HepG2 (cell line): ENCODE data around the gene PNPLA2. TPM values are rescaled to one million over a fixed set of nuclear protein-coding genes. Genes with fewer than 3 reads are reported as not detected.
A peak's percentile ranks its signal among the peaks of the same experiment; 100 is the strongest.

ENCODE experiments used
- ETV5 ChIP-seq: IDR thresholded peaks from 2 replicates; pipeline ENCODE4 v1.6.1; 2018; ENCODE audit warnings: missing biosample characterization, missing genetic modification reagents, inconsistent platforms, borderline replicate concordance
- HDAC1 ChIP-seq: sonication (generic); formaldehyde crosslinking; IDR thresholded peaks from 2 replicates; pipeline ENCODE4 v1.5.1; 2020; ENCODE audit warnings: mild to moderate bottlenecking, missing genetic modification reagents
- HOMEZ ChIP-seq: IDR thresholded peaks from 2 replicates; pipeline ENCODE4 v1.6.1; 2016; ENCODE audit warnings: low read depth
- MBD4 ChIP-seq: IDR thresholded peaks from 2 replicates; pipeline ENCODE4 v1.6.1; 2012; ENCODE audit warnings: low read length, inconsistent platforms, borderline replicate concordance
- PHF8 ChIP-seq: sonication (generic); formaldehyde crosslinking; IDR thresholded peaks from 2 replicates; pipeline ENCODE4 v1.5.0; 2020; ENCODE audit warnings: missing genetic modification reagents
- SETDB1 ChIP-seq: sonication (generic); formaldehyde crosslinking; IDR thresholded peaks from 2 replicates; pipeline ENCODE4 v1.5.1; 2020; ENCODE audit warnings: missing genetic modification reagents, mild to moderate bottlenecking, borderline replicate concordance
- WIZ ChIP-seq: sonication (generic); formaldehyde crosslinking; IDR thresholded peaks from 2 replicates; pipeline ENCODE4 v1.5.1; 2020; ENCODE audit warnings: mild to moderate bottlenecking, missing genetic modification reagents
- XRCC5 ChIP-seq: fragments of 200-400 bp; formaldehyde crosslinking; optimal IDR thresholded peaks from 2 replicates; pipeline ENCODE3; 2017; ENCODE audit warnings: mild to moderate bottlenecking, low read length
- ZBTB14 ChIP-seq: sonication (generic); formaldehyde crosslinking; IDR thresholded peaks from 2 replicates; pipeline ENCODE4 v1.4.0; 2020; ENCODE audit warnings: missing genetic modification reagents
- ZBTB25 ChIP-seq: IDR thresholded peaks from 2 replicates; pipeline ENCODE4 v1.6.1; 2018; ENCODE audit warnings: missing genetic modification reagents
- ZNF430 ChIP-seq: sonication (generic); formaldehyde crosslinking; IDR thresholded peaks from 2 replicates; pipeline ENCODE4 v1.9.0; 2021; ENCODE audit warnings: mild to moderate bottlenecking, missing genetic modification reagents
- ZNF546 ChIP-seq: sonication (generic); formaldehyde crosslinking; conservative IDR thresholded peaks from 2 replicates; pipeline ENCODE4 v1.8.1; 2023; ENCODE audit warnings: mild to moderate bottlenecking, missing genetic modification reagents
- ZNF737 ChIP-seq: sonication (generic); formaldehyde crosslinking; IDR thresholded peaks from 2 replicates; pipeline ENCODE4 v1.5.0; 2020; ENCODE audit warnings: missing genetic modification reagents, mild to moderate bottlenecking, borderline replicate concordance
- ZNF740 ChIP-seq: sonication (generic); formaldehyde crosslinking; IDR thresholded peaks from 2 replicates; pipeline ENCODE4 v1.4.0; 2020; ENCODE audit warnings: missing genetic modification reagents
- ZNF782 ChIP-seq: sonication (generic); formaldehyde crosslinking; IDR thresholded peaks from 2 replicates; pipeline ENCODE4 v1.4.0; 2020; ENCODE audit warnings: missing genetic modification reagents, mild to moderate bottlenecking, borderline replicate concordance
- polyA plus RNA-seq, 8 experiments: library from polyadenylated mRNA; depleted of rRNA in 3 of 8; stranded (reverse) in 7 of 8; unstranded in 1 of 8; fragments of >200 nt; fragmentation: Illumina TruSeq in 4 of 8; extraction: Trizol in 4 of 8; gene quantifications; 2 replicates each; pipeline versions ENCODE4 v1.2.1 to v1.2.3, GENCODE V29; 2011 to 2016; ENCODE audit warnings: low read depth in 4 of 8, missing spikeins in 1 of 8, mixed read lengths in 1 of 8; ENCODE audit not compliant: insufficient read depth in 1 of 8
- total RNA-seq, 5 experiments: library from RNA; depleted of rRNA; stranded (reverse); fragments of >200 nt; fragmentation: Illumina TruSeq; extraction: Trizol; gene quantifications; 2 replicates each; pipeline ENCODE4 v1.2.3, GENCODE V29; 2016; ENCODE audit warnings: low read depth in 1 of 5
- TF ChIP-seq, protein P1 (sequence below): sonication (generic); formaldehyde crosslinking; IDR thresholded peaks from 2 replicates; pipeline ENCODE4 v1.4.0; 2020; ENCODE audit warnings: missing genetic modification reagents, borderline replicate concordance
- TF ChIP-seq, protein P2 (sequence below): sonication (generic); formaldehyde crosslinking; IDR thresholded peaks from 2 replicates; pipeline ENCODE4 v1.5.1; 2020; ENCODE audit warnings: missing genetic modification reagents, mild to moderate bottlenecking, borderline replicate concordance

Gene PNPLA2
- total and polyA plus RNA-seq, 2 of the 13 experiments (the other 11 are each of a cell fraction or from before 2014, with no cell fraction given) = 10.5 to 43.2 TPM

GRCh38 chr11:797296-798092 is 21.2 kb upstream of the PNPLA2 start (continued):
- TF ChIP-seq, protein P1, sequence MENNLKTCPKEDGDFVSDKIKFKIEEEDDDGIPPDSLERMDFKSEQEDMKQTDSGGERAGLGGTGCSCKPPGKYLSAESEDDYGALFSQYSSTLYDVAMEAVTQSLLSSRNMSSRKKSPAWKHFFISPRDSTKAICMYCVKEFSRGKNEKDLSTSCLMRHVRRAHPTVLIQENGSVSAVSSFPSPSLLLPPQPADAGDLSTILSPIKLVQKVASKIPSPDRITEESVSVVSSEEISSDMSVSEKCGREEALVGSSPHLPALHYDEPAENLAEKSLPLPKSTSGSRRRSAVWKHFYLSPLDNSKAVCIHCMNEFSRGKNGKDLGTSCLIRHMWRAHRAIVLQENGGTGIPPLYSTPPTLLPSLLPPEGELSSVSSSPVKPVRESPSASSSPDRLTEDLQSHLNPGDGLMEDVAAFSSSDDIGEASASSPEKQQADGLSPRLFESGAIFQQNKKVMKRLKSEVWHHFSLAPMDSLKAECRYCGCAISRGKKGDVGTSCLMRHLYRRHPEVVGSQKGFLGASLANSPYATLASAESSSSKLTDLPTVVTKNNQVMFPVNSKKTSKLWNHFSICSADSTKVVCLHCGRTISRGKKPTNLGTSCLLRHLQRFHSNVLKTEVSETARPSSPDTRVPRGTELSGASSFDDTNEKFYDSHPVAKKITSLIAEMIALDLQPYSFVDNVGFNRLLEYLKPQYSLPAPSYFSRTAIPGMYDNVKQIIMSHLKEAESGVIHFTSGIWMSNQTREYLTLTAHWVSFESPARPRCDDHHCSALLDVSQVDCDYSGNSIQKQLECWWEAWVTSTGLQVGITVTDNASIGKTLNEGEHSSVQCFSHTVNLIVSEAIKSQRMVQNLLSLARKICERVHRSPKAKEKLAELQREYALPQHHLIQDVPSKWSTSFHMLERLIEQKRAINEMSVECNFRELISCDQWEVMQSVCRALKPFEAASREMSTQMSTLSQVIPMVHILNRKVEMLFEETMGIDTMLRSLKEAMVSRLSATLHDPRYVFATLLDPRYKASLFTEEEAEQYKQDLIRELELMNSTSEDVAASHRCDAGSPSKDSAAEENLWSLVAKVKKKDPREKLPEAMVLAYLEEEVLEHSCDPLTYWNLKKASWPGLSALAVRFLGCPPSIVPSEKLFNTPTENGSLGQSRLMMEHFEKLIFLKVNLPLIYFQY (CRISPR knock-in tag) = no peak
- TF ChIP-seq ETV5 (CRISPR knock-in tag) = peak; percentile 39; the same call in 1 of the 2 replicates
- no peak for TF ChIP-seq XRCC5
- no peak for TF ChIP-seq SETDB1 (CRISPR knock-in tag)
- no peak for TF ChIP-seq MBD4
- peak; percentile 55; the same call in 1 of the 2 replicates for TF ChIP-seq ZNF782 (CRISPR knock-in tag)
- TF ChIP-seq ZNF737 (CRISPR knock-in tag) = no peak
- TF ChIP-seq ZBTB14 (CRISPR knock-in tag) = peak; percentile 95
- TF ChIP-seq HOMEZ (CRISPR knock-in tag) = peak; percentile 38; the same call in 1 of the 2 replicates
- peak; percentile 60; the same call in 1 of the 2 replicates for TF ChIP-seq ZNF430
- peak; percentile 58; the same call in 1 of the 2 replicates for TF ChIP-seq ZNF740 (CRISPR knock-in tag)
- TF ChIP-seq PHF8 (CRISPR knock-in tag) = peak; percentile 72
- no peak for TF ChIP-seq ZBTB25 (CRISPR knock-in tag)
- TF ChIP-seq, protein P2, sequence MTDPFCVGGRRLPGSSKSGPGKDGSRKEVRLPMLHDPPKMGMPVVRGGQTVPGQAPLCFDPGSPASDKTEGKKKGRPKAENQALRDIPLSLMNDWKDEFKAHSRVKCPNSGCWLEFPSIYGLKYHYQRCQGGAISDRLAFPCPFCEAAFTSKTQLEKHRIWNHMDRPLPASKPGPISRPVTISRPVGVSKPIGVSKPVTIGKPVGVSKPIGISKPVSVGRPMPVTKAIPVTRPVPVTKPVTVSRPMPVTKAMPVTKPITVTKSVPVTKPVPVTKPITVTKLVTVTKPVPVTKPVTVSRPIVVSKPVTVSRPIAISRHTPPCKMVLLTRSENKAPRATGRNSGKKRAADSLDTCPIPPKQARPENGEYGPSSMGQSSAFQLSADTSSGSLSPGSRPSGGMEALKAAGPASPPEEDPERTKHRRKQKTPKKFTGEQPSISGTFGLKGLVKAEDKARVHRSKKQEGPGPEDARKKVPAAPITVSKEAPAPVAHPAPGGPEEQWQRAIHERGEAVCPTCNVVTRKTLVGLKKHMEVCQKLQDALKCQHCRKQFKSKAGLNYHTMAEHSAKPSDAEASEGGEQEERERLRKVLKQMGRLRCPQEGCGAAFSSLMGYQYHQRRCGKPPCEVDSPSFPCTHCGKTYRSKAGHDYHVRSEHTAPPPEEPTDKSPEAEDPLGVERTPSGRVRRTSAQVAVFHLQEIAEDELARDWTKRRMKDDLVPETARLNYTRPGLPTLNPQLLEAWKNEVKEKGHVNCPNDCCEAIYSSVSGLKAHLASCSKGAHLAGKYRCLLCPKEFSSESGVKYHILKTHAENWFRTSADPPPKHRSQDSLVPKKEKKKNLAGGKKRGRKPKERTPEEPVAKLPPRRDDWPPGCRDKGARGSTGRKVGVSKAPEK (CRISPR knock-in tag) = no peak
- 0 out of 2 replicates have a peak, but pooled peaks have one; percentile 48 for TF ChIP-seq ZNF546 (CRISPR knock-in tag)
- TF ChIP-seq HDAC1 = peak; percentile 73
- 0 out of 2 replicates have a peak, but pooled peaks have one; percentile 22 for TF ChIP-seq WIZ (CRISPR knock-in tag)
